Measurements from ENCODE around the gene TMEFF1. TPM values are rescaled to one million over a fixed set of nuclear protein-coding genes. Genes with fewer than 3 reads are reported as not detected.

The TMEFF1 gene
- total RNA-seq, 1 donor from 2014 or later: 14.8 TPM

DNA sequence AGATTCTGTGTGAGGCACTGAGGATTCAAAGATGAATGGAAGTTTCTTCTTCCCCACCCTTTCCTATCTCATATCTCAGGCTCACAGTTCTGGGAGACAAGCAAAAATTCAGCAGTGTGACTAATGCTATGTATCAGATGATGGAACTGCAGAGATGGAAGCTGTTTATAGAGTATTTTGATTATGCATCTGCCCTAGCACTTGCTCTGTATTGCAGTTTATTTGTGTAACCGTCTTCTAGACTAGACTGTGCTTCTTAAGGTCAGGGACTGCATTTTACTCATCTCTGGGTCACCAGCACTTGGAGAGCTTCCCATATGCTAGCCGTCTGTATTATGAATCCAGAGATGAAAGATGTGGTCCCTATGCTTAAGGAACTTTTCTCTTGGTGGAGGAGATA lies 117.5 kb downstream of the TMEFF1 start:
- Mint-ChIP-seq H3K27me3 (ENCODE audit: low read depth, unreplicated experiment) (no peaks in the 10 kb centered on the region), H3K27ac (ENCODE audit: unreplicated experiment) (no peak overlapping the region), H3K36me3 (ENCODE audit: low read depth, unreplicated experiment) (peaks cover 2% of the 10 kb centered on the region), H3K4me1 (ENCODE audit: low read depth, unreplicated experiment) (peaks cover 13% of the 10 kb centered on the region), H3K9me3 (ENCODE audit: unreplicated experiment) (no peaks in the 10 kb centered on the region), H3K4me3 (ENCODE audit: unreplicated experiment) (no peak overlapping the region)
- no peaks in the 10 kb centered on the region for H4K20me1 ChIP-seq (ENCODE audit: insufficient read depth, low read length)
- peak overlapping the region; percentile 31 for H3K4me2 ChIP-seq (ENCODE audit: low read length)
- FAIRE-seq (peak; percentile 71), DNase-seq (ENCODE audit: low read depth) (peak; percentile 78)
- H3K79me2 ChIP-seq (ENCODE audit: insufficient read depth, low read length): no peaks in the 10 kb centered on the region
- no peaks in the 10 kb centered on the region for H3K27me3 ChIP-seq (ENCODE audit: insufficient read depth, low read length)
- H3K27ac ChIP-seq (ENCODE audit: low read depth, low read length): no peak overlapping the region
- no peak overlapping the region for H3K4me3 ChIP-seq (ENCODE audit: insufficient read depth, low read depth, low read length)
- H3K4me1 ChIP-seq (ENCODE audit: insufficient read depth, low read length): peaks cover 35% of the 10 kb centered on the region
- H3K36me3 ChIP-seq (ENCODE audit: insufficient read depth, low read length): no peaks in the 10 kb centered on the region
- H3K9me3 ChIP-seq (ENCODE audit: insufficient read depth, low read depth, low read length): no peaks in the 10 kb centered on the region
- no peak overlapping the region for H3K9ac ChIP-seq (ENCODE audit: low read length)
- TF ChIP-seq CTCF (IDR thresholded peaks at IDR 0.05; ENCODE audit: insufficient read depth, low read depth, low read length): no peak
- no peak for TF ChIP-seq EZH2 (IDR thresholded peaks at IDR 0.05; ENCODE audit: insufficient read depth, low read length)
- no peak overlapping the region for H2AFZ ChIP-seq (ENCODE audit: low read depth, low read length)

DNA sequence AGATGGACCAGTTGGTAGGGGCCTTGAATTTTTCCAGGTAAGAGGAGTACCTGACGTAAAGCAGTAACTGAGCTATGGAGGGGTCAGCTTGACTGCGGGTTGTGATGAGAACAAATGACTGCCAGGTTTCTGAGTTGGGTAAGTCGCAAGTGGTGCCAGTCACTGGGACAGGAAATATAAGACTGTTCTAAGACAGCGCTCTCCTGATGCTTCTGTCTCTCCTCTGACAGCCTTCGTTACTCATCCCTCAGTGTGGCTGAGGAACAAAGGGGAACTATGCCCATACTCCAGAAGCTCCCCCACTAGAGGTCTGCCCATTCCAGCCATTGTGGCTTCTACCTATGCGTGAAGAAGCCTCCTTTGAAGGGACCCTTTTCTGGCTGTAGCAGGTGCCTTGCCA lies 118.2 kb downstream of the TMEFF1 start:
- no peaks in the 10 kb centered on the region for H4K20me1 ChIP-seq (ENCODE audit: insufficient read depth, low read length)
- no peak for DNase-seq (ENCODE audit: low read depth)
- no peak overlapping the region for H3K27ac ChIP-seq (ENCODE audit: low read depth, low read length)
- peaks cover 2% of the 10 kb centered on the region for H3K36me3 Mint-ChIP-seq (ENCODE audit: low read depth, unreplicated experiment)
- H3K9me3 Mint-ChIP-seq (ENCODE audit: unreplicated experiment): no peaks in the 10 kb centered on the region
- peaks cover 13% of the 10 kb centered on the region for H3K4me1 Mint-ChIP-seq (ENCODE audit: low read depth, unreplicated experiment)
- TF ChIP-seq EZH2 (IDR thresholded peaks at IDR 0.05; ENCODE audit: insufficient read depth, low read length) (no peak), CTCF (IDR thresholded peaks at IDR 0.05; ENCODE audit: insufficient read depth, low read depth, low read length) (no peak)
- no peak overlapping the region for H3K27ac Mint-ChIP-seq (ENCODE audit: unreplicated experiment)
- H3K36me3 ChIP-seq (ENCODE audit: insufficient read depth, low read length): no peaks in the 10 kb centered on the region
- peaks cover 35% of the 10 kb centered on the region for H3K4me1 ChIP-seq (ENCODE audit: insufficient read depth, low read length)
- H3K4me3 Mint-ChIP-seq (ENCODE audit: unreplicated experiment): no peak overlapping the region
- FAIRE-seq: no peak
- H3K79me2 ChIP-seq (ENCODE audit: insufficient read depth, low read length): no peaks in the 10 kb centered on the region
- H2AFZ ChIP-seq (ENCODE audit: low read depth, low read length): no peak overlapping the region
- H3K27me3 Mint-ChIP-seq (ENCODE audit: low read depth, unreplicated experiment): peaks cover 3% of the 10 kb centered on the region
- H3K4me3 ChIP-seq (ENCODE audit: insufficient read depth, low read depth, low read length): no peak overlapping the region
- no peak overlapping the region for H3K9ac ChIP-seq (ENCODE audit: low read length)
- no peaks in the 10 kb centered on the region for H3K9me3 ChIP-seq (ENCODE audit: insufficient read depth, low read depth, low read length)
- no peaks in the 10 kb centered on the region for H3K27me3 ChIP-seq (ENCODE audit: insufficient read depth, low read length)
- peak overlapping the region; percentile 31 for H3K4me2 ChIP-seq (ENCODE audit: low read length)

- H3K36me3 Mint-ChIP-seq (ENCODE audit: low read depth, unreplicated experiment): peaks cover under 1% of the 10 kb centered on the region
- Histone ChIP-seq H3K27ac (ENCODE audit: low read depth, low read length) (no peak overlapping the region), H4K20me1 (ENCODE audit: insufficient read depth, low read length) (no peaks in the 10 kb centered on the region), H3K27me3 (ENCODE audit: insufficient read depth, low read length) (no peaks in the 10 kb centered on the region), H3K9ac (ENCODE audit: low read length) (no peak overlapping the region), H3K4me1 (ENCODE audit: insufficient read depth, low read length) (peaks cover 34% of the 10 kb centered on the region), H3K4me2 (ENCODE audit: low read length) (no peak overlapping the region), H3K9me3 (ENCODE audit: insufficient read depth, low read depth, low read length) (no peaks in the 10 kb centered on the region), H3K4me3 (ENCODE audit: insufficient read depth, low read depth, low read length) (no peak overlapping the region), H3K79me2 (ENCODE audit: insufficient read depth, low read length) (no peaks in the 10 kb centered on the region), H2AFZ (ENCODE audit: low read depth, low read length) (no peak overlapping the region), H3K36me3 (ENCODE audit: insufficient read depth, low read length) (no peaks in the 10 kb centered on the region)
- peaks cover 3% of the 10 kb centered on the region for H3K27me3 Mint-ChIP-seq (ENCODE audit: low read depth, unreplicated experiment)
- FAIRE-seq (no peak), DNase-seq (ENCODE audit: low read depth) (no peak)
- H3K4me1 Mint-ChIP-seq (ENCODE audit: low read depth, unreplicated experiment): peaks cover 13% of the 10 kb centered on the region
- H3K9me3 Mint-ChIP-seq (ENCODE audit: unreplicated experiment): no peaks in the 10 kb centered on the region
- no peak for TF ChIP-seq EZH2 (IDR thresholded peaks at IDR 0.05; ENCODE audit: insufficient read depth, low read length)
- no peak overlapping the region for H3K27ac Mint-ChIP-seq (ENCODE audit: unreplicated experiment)
- no peak overlapping the region for H3K4me3 Mint-ChIP-seq (ENCODE audit: unreplicated experiment)
These were observed 118.9 kb downstream of the TMEFF1 start for GRCh38 chr9:100591639-100592412.

Measured in astrocyte (in vitro differentiated cells and primary cell).